ENCODE measurements around the gene PLTP.
A peak's percentile ranks its signal among the peaks of the same experiment; 100 is the strongest.

Gene PLTP

DNA sequence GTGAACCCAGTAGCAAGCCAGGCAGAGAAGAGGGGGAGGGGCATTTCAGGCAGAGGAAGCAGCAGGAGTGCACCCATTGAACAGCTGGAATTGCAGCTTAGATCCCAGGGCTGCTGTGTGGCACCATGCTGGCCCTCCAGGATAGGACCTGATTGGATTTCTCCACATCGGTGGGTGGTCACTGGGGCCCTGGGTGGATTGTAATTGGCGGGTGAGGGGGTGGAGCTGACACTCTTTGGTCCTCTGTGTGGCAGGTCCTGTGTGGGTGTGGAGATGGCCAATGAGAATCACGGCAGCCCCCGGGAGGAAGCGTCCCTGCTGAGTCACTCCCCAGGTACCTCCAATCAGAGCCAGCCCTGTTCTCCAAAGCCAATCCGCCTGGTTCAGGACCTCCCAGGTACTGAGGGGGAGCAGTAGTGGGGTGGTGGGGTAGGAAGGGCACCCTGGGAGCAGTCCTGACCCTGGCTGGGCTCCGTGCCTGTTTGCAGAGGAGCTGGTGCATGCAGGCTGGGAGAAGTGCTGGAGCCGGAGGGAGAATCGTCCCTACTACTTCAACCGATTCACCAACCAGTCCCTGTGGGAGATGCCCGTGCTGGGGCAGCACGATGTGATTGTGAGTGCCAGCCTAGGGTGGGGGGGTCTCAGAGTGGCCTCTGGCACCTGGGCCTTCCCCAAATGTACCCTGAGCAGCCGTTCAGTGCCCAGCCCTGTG lies 26.9 kb upstream of the PLTP start:
- Histone ChIP-seq H2BK15ac (ENCODE audit: low read length) (no peak overlapping the region), H4K91ac (ENCODE audit: low read depth, low read length, poor library complexity) (no peak overlapping the region), H2AK5ac (ENCODE audit: low read depth, low read length) (no peak overlapping the region), H3K27ac (replicated peaks; ENCODE audit: low read length) (no peak overlapping the region), H3K9ac (ENCODE audit: low read depth, low read length, poor library complexity) (no peak overlapping the region), H3K27me3 (ENCODE audit: control insufficient read depth in 3 of 3, insufficient read depth in 3 of 3, low read depth in 1 of 3, low read length in 3 of 3) (no peaks in the 10 kb centered on the region), H3K14ac (ENCODE audit: low read length) (no peak overlapping the region), H3K9me3 (replicated peaks in 1 of 2; ENCODE audit: control insufficient read depth in 2 of 2, insufficient read depth in 1 of 2, low read depth in 1 of 2, low read length in 2 of 2) (no peaks in the 10 kb centered on the region), H3K4ac (ENCODE audit: low read length) (no peak overlapping the region), H3K36me3 (replicated peaks in 1 of 2; ENCODE audit: control insufficient read depth in 2 of 2, insufficient read depth in 2 of 2, low read length in 2 of 2) (peaks cover 49 to 68% of the 10 kb centered on the region in 2 donors), H3K18ac (ENCODE audit: low read length) (peak overlapping the region; percentile 41), H3K23ac (ENCODE audit: low read depth, low read length, poor library complexity) (no peak overlapping the region), H2AFZ (ENCODE audit: low read length) (no peak overlapping the region), H2BK5ac (ENCODE audit: low read length) (no peak overlapping the region), H2BK120ac (ENCODE audit: low read depth, low read length) (no peak overlapping the region), H4K8ac (ENCODE audit: low read depth, low read length) (no peak overlapping the region), H3K4me1 (ENCODE audit: control insufficient read depth in 2 of 2, insufficient read depth in 1 of 2, low read depth in 1 of 2, low read length in 2 of 2) (peaks cover 4 to 10% of the 10 kb centered on the region in 2 donors), H2BK12ac (ENCODE audit: low read length) (no peak overlapping the region), H3K4me2 (ENCODE audit: insufficient read depth, low read length, poor library complexity, severe bottlenecking) (no peak overlapping the region), H3K4me3 (ENCODE audit: low read length in 2 of 2) (no peak overlapping the region), H3K79me1 (ENCODE audit: low read depth, low read length) (peaks cover 3% of the 10 kb centered on the region)
- DNase-seq (ENCODE audit: low spot score): no peak
- no CpG with 5 or more reads among the region's 13 CpGs for WGBS, 2 donors (ENCODE audit: extremely low coverage in 2 of 2, insufficient read length in 2 of 2, insufficient replicate concordance in 1 of 2)

DNA sequence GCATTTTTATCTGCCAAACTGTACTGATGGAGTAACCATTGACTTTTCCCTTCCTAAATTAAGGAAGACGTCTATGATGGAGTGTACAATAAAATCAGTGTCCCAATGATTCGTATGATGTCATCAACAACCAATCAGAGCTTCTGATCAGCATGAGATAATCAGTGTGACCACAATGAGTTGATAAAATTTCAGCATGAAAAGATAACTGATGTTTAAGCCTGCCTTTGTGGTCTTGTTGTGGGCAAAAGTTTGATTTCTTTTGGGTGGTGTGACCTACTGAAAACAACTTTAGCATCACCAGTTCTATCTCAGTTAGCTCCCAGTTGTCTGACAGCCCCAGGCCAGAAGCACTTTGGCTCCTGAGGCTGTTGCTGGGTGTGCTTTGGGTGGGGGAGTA lies 25.8 kb upstream of the PLTP start:
- Histone ChIP-seq H3K27ac (replicated peaks; ENCODE audit: low read length) (no peak overlapping the region), H4K8ac (ENCODE audit: low read depth, low read length) (no peak overlapping the region), H3K4ac (ENCODE audit: low read length) (no peak overlapping the region), H2BK5ac (ENCODE audit: low read length) (no peak overlapping the region), H3K18ac (ENCODE audit: low read length) (no peak overlapping the region), H3K79me1 (ENCODE audit: low read depth, low read length) (peaks cover 8% of the 10 kb centered on the region), H2AK5ac (ENCODE audit: low read depth, low read length) (no peak overlapping the region), H2AFZ (ENCODE audit: low read length) (no peak overlapping the region), H3K27me3 (ENCODE audit: control insufficient read depth in 3 of 3, insufficient read depth in 3 of 3, low read depth in 1 of 3, low read length in 3 of 3) (no peaks in the 10 kb centered on the region), H4K91ac (ENCODE audit: low read depth, low read length, poor library complexity) (no peak overlapping the region), H3K14ac (ENCODE audit: low read length) (no peak overlapping the region), H2BK15ac (ENCODE audit: low read length) (no peak overlapping the region), H2BK12ac (ENCODE audit: low read length) (no peak overlapping the region), H3K9me3 (replicated peaks in 1 of 2; ENCODE audit: control insufficient read depth in 2 of 2, insufficient read depth in 1 of 2, low read depth in 1 of 2, low read length in 2 of 2) (no peaks in the 10 kb centered on the region), H3K4me3 (ENCODE audit: low read length in 2 of 2) (no peak overlapping the region), H2BK120ac (ENCODE audit: low read depth, low read length) (no peak overlapping the region), H3K36me3 (replicated peaks in 1 of 2; ENCODE audit: control insufficient read depth in 2 of 2, insufficient read depth in 2 of 2, low read length in 2 of 2) (peaks cover 38 to 64% of the 10 kb centered on the region in 2 donors), H3K4me2 (ENCODE audit: insufficient read depth, low read length, poor library complexity, severe bottlenecking) (no peak overlapping the region), H3K4me1 (ENCODE audit: control insufficient read depth in 2 of 2, insufficient read depth in 1 of 2, low read depth in 1 of 2, low read length in 2 of 2) (peaks cover 8 to 18% of the 10 kb centered on the region in 2 donors), H3K9ac (ENCODE audit: low read depth, low read length, poor library complexity) (no peak overlapping the region), H3K23ac (ENCODE audit: low read depth, low read length, poor library complexity) (no peak overlapping the region)
- WGBS, 2 donors (ENCODE audit: extremely low coverage in 2 of 2, insufficient read length in 2 of 2, insufficient replicate concordance in 1 of 2): no CpG with 5 or more reads among the region's 2 CpGs
- no peak for DNase-seq (ENCODE audit: low spot score)

DNA sequence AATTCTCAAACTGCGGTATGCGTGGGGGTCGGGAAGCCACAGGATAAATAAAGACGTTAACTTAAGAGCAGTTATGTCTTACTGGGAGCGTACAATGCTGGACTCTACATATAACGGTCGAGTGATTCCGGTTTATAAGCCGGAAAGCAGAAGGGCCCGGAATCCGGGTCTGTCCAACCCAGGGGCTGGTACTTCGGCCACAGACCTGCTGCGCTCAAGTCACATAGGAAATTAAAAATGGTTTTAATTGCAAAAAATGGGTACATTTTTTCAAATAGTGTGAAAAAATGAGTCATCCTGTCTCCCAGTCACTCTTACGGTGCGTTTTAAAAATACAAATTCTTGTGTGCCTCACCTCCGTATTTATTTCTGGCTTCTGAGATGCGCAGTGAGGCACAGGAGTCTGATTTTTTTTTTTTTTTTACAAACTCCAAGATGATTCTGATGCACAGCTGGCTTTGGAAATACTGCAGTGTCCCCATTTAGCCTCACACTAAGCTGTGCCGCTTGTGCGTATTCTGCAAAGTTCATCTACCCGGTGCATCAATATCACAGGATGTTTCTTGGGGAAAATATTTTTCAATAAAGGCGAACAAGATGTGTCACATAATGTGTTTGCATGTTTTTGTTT lies 23.6 kb upstream of the PLTP start:
- no peak overlapping the region for H3K9ac ChIP-seq (ENCODE audit: low read depth, low read length, poor library complexity)
- H3K23ac ChIP-seq (ENCODE audit: low read depth, low read length, poor library complexity): no peak overlapping the region
- peaks cover 8% of the 10 kb centered on the region for H3K79me1 ChIP-seq (ENCODE audit: low read depth, low read length)
- H3K14ac ChIP-seq (ENCODE audit: low read length): no peak overlapping the region
- peaks cover 30 to 52% of the 10 kb centered on the region in 2 donors for H3K36me3 ChIP-seq (replicated peaks in 1 of 2; ENCODE audit: control insufficient read depth in 2 of 2, insufficient read depth in 2 of 2, low read length in 2 of 2)
- H3K9me3 ChIP-seq (replicated peaks in 1 of 2; ENCODE audit: control insufficient read depth in 2 of 2, insufficient read depth in 1 of 2, low read depth in 1 of 2, low read length in 2 of 2): no peaks in the 10 kb centered on the region
- H2BK15ac ChIP-seq (ENCODE audit: low read length): no peak overlapping the region
- H3K18ac ChIP-seq (ENCODE audit: low read length): no peak overlapping the region
- H2BK5ac ChIP-seq (ENCODE audit: low read length): no peak overlapping the region
- no peak overlapping the region for H4K8ac ChIP-seq (ENCODE audit: low read depth, low read length)
- no CpG with 5 or more reads among the region's 21 CpGs for WGBS, 2 donors (ENCODE audit: extremely low coverage in 2 of 2, insufficient read length in 2 of 2, insufficient replicate concordance in 1 of 2)
- no peaks in the 10 kb centered on the region for H3K27me3 ChIP-seq (ENCODE audit: control insufficient read depth in 3 of 3, insufficient read depth in 3 of 3, low read depth in 1 of 3, low read length in 3 of 3)
- no peak overlapping the region for H2BK12ac ChIP-seq (ENCODE audit: low read length)
- peak overlapping the region; percentile 59 for H3K27ac ChIP-seq (replicated peaks; ENCODE audit: low read length)
- peak overlapping the region; percentile 59 for H3K4me2 ChIP-seq (ENCODE audit: insufficient read depth, low read length, poor library complexity, severe bottlenecking)
- DNase-seq (ENCODE audit: low spot score): no peak
- no peak overlapping the region for H4K91ac ChIP-seq (ENCODE audit: low read depth, low read length, poor library complexity)
- H3K4me1 ChIP-seq (ENCODE audit: control insufficient read depth in 2 of 2, insufficient read depth in 1 of 2, low read depth in 1 of 2, low read length in 2 of 2): peaks cover 8 to 18% of the 10 kb centered on the region in 2 donors
- peak overlapping the region; percentile 66 to 83 for H3K4me3 ChIP-seq (ENCODE audit: low read length in 2 of 2)
- H2AFZ ChIP-seq (ENCODE audit: low read length): peak overlapping the region; percentile 75
- H2AK5ac ChIP-seq (ENCODE audit: low read depth, low read length): no peak overlapping the region
- no peak overlapping the region for H2BK120ac ChIP-seq (ENCODE audit: low read depth, low read length)
- no peak overlapping the region for H3K4ac ChIP-seq (ENCODE audit: low read length)
